HepG2 (cell line): ENCODE measurements around the gene TRPM5. TPM values are rescaled to one million over a fixed set of nuclear protein-coding genes. Genes with fewer than 3 reads are reported as not detected.
A peak's percentile ranks its signal among the peaks of the same experiment; 100 is the strongest.

Source experiments
- ATM ChIP-seq: fragments of 450-650 bp; IDR thresholded peaks from 2 replicates; pipeline ENCODE4 v1.7.1; 2017; ENCODE audit warnings: mild to moderate bottlenecking, borderline replicate concordance
- CBX2 ChIP-seq, 2 experiments: fragments of 200-600 bp in 1 of 2; sonication (generic); formaldehyde crosslinking in 1 of 2; IDR thresholded peaks; 2 replicates each; pipeline versions ENCODE4 v1.7.0 to v1.8.1; 2018 to 2022; ENCODE audit warnings: low read depth in 2 of 2, low read length in 1 of 2, mild to moderate bottlenecking in 1 of 2, missing genetic modification reagents in 1 of 2
- CHCHD3 ChIP-seq: sonication (generic); formaldehyde crosslinking; IDR thresholded peaks from 2 replicates; pipeline ENCODE4 v1.8.0; 2022; ENCODE audit warnings: mild to moderate bottlenecking, missing genetic modification reagents, moderate library complexity
- GATAD2A ChIP-seq: IDR thresholded peaks from 2 replicates; pipeline ENCODE4 v1.6.1; 2016
- GLI4 ChIP-seq: sonication (generic); formaldehyde crosslinking; IDR thresholded peaks from 2 replicates; pipeline ENCODE4 v1.5.1; 2020; ENCODE audit warnings: missing genetic modification reagents, mild to moderate bottlenecking, moderate library complexity, borderline replicate concordance
- MED13 ChIP-seq: sonication (generic); formaldehyde crosslinking; IDR thresholded peaks from 2 replicates; pipeline ENCODE4 v1.5.0; 2020; ENCODE audit warnings: missing genetic modification reagents
- MEIS1 ChIP-seq: sonication (generic); formaldehyde crosslinking; IDR thresholded peaks from 2 replicates; pipeline ENCODE4 v1.9.0; 2021; ENCODE audit warnings: mild to moderate bottlenecking, missing genetic modification reagents, moderate library complexity, borderline replicate concordance
- NAIF1 ChIP-seq: sonication (generic); formaldehyde crosslinking; IDR thresholded peaks from 2 replicates; pipeline ENCODE4 v1.5.0; 2020; ENCODE audit warnings: mild to moderate bottlenecking, missing genetic modification reagents, borderline replicate concordance
- NFKB2 ChIP-seq: sonication (generic); formaldehyde crosslinking; IDR thresholded peaks from 2 replicates; pipeline ENCODE4 v1.4.0; 2020; ENCODE audit warnings: missing genetic modification reagents, borderline replicate concordance
- PRMT3 ChIP-seq: sonication (generic); formaldehyde crosslinking; IDR thresholded peaks from 2 replicates; pipeline ENCODE4 v1.8.1; 2022; ENCODE audit warnings: low read depth, mild to moderate bottlenecking, moderate library complexity, missing genetic modification reagents, borderline replicate concordance
- SIX1 ChIP-seq: sonication (generic); formaldehyde crosslinking; IDR thresholded peaks from 2 replicates; pipeline ENCODE4 v1.4.0; 2020; ENCODE audit warnings: missing genetic modification reagents, borderline replicate concordance
- ZNF3 ChIP-seq: IDR thresholded peaks from 2 replicates; pipeline ENCODE4 v1.7.0; 2017; ENCODE audit warnings: inconsistent platforms
- ZNF337 ChIP-seq: sonication (generic); formaldehyde crosslinking; IDR thresholded peaks from 2 replicates; pipeline ENCODE4 v1.5.1; 2020; ENCODE audit warnings: missing genetic modification reagents, low read depth, mild to moderate bottlenecking, borderline replicate concordance
- ZNF781 ChIP-seq: sonication (generic); formaldehyde crosslinking; IDR thresholded peaks from 2 replicates; pipeline ENCODE4 v1.5.1; 2020; ENCODE audit warnings: borderline replicate concordance, mild to moderate bottlenecking, missing genetic modification reagents; ENCODE audit errors: not compliant biosample characterization
- polyA plus RNA-seq, 8 experiments: library from polyadenylated mRNA; depleted of rRNA in 3 of 8; stranded (reverse) in 7 of 8; unstranded in 1 of 8; fragments of >200 nt; fragmentation: Illumina TruSeq in 4 of 8; extraction: Trizol in 4 of 8; gene quantifications; 2 replicates each; pipeline versions ENCODE4 v1.2.1 to v1.2.3, GENCODE V29; 2011 to 2016; ENCODE audit warnings: low read depth in 4 of 8, missing spikeins in 1 of 8, mixed read lengths in 1 of 8; ENCODE audit not compliant: insufficient read depth in 1 of 8
- total RNA-seq, 5 experiments: library from RNA; depleted of rRNA; stranded (reverse); fragments of >200 nt; fragmentation: Illumina TruSeq; extraction: Trizol; gene quantifications; 2 replicates each; pipeline ENCODE4 v1.2.3, GENCODE V29; 2016; ENCODE audit warnings: low read depth in 1 of 5
- TF ChIP-seq, protein P1 (sequence below): sonication (generic); formaldehyde crosslinking; IDR thresholded peaks from 2 replicates; pipeline ENCODE4 v1.9.0; 2021; ENCODE audit warnings: mild to moderate bottlenecking, missing genetic modification reagents
- TF ChIP-seq, protein P2 (sequence below): sonication (generic); formaldehyde crosslinking; IDR thresholded peaks from 2 replicates; pipeline ENCODE4 v1.5.1; 2020; ENCODE audit warnings: missing genetic modification reagents, mild to moderate bottlenecking, borderline replicate concordance
- TF ChIP-seq, protein P3 (sequence below): sonication (generic); formaldehyde crosslinking; IDR thresholded peaks from 2 replicates; pipeline ENCODE4 v1.4.0; 2020; ENCODE audit warnings: missing genetic modification reagents, borderline replicate concordance

The TRPM5 gene
- total and polyA plus RNA-seq, 2 of the 13 experiments (the other 11 are each of a cell fraction or from before 2014, with no cell fraction given): 0.12 TPM; not detected in 1

DNA sequence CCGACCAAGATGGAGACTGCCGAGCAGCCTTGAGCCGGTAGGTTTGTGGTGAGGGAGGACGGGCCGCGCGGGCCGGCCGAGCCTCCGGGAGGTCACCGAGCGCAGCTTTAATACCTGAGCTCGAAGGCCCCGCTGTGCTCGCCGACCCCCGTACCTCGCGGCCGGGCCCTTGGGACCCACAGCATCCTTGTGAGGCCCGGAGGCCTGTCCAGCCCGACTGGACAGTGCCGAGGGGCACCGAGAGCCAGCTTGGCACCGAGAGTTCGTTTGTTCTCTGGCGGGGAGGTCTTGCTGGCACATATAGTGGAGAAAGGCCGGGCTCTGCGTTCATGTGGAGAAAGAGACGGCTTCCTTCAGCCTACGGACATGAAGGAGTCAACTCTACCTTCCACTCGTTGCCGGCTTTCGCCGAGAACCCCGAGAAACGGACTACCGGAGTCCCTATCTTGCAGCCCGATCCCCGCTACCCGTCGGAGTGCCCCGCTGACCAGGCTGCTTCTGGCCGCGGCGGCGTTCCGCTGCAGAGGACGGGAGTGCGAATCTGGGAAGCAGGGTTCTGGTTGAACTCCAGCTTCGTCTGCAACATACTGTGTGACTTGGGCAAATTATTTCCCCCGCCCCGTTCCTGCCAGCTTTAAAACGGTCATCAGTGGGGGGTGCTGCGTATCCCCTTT lies 43.4 kb downstream of the TRPM5 start (continued):
- TF ChIP-seq, protein P1, sequence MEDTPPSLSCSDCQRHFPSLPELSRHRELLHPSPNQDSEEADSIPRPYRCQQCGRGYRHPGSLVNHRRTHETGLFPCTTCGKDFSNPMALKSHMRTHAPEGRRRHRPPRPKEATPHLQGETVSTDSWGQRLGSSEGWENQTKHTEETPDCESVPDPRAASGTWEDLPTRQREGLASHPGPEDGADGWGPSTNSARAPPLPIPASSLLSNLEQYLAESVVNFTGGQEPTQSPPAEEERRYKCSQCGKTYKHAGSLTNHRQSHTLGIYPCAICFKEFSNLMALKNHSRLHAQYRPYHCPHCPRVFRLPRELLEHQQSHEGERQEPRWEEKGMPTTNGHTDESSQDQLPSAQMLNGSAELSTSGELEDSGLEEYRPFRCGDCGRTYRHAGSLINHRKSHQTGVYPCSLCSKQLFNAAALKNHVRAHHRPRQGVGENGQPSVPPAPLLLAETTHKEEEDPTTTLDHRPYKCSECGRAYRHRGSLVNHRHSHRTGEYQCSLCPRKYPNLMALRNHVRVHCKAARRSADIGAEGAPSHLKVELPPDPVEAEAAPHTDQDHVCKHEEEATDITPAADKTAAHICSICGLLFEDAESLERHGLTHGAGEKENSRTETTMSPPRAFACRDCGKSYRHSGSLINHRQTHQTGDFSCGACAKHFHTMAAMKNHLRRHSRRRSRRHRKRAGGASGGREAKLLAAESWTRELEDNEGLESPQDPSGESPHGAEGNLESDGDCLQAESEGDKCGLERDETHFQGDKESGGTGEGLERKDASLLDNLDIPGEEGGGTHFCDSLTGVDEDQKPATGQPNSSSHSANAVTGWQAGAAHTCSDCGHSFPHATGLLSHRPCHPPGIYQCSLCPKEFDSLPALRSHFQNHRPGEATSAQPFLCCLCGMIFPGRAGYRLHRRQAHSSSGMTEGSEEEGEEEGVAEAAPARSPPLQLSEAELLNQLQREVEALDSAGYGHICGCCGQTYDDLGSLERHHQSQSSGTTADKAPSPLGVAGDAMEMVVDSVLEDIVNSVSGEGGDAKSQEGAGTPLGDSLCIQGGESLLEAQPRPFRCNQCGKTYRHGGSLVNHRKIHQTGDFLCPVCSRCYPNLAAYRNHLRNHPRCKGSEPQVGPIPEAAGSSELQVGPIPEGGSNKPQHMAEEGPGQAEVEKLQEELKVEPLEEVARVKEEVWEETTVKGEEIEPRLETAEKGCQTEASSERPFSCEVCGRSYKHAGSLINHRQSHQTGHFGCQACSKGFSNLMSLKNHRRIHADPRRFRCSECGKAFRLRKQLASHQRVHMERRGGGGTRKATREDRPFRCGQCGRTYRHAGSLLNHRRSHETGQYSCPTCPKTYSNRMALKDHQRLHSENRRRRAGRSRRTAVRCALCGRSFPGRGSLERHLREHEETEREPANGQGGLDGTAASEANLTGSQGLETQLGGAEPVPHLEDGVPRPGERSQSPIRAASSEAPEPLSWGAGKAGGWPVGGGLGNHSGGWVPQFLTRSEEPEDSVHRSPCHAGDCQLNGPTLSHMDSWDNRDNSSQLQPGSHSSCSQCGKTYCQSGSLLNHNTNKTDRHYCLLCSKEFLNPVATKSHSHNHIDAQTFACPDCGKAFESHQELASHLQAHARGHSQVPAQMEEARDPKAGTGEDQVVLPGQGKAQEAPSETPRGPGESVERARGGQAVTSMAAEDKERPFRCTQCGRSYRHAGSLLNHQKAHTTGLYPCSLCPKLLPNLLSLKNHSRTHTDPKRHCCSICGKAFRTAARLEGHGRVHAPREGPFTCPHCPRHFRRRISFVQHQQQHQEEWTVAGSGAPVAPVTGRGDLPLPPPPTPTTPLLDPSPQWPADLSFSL (CRISPR knock-in tag): no peak
- no peak for TF ChIP-seq GATAD2A
- TF ChIP-seq ATM: no peak
- TF ChIP-seq CBX2 (IDR thresholded peaks at IDR 0.05; ENCODE audit: low read depth, low read length): no peak
- no peak for TF ChIP-seq CBX2 (CRISPR knock-in tag; IDR thresholded peaks at IDR 0.05; ENCODE audit: low read depth)
- TF ChIP-seq ZNF781: peak; percentile 6
- TF ChIP-seq, protein P2, sequence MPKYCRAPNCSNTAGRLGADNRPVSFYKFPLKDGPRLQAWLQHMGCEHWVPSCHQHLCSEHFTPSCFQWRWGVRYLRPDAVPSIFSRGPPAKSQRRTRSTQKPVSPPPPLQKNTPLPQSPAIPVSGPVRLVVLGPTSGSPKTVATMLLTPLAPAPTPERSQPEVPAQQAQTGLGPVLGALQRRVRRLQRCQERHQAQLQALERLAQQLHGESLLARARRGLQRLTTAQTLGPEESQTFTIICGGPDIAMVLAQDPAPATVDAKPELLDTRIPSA (CRISPR knock-in tag): 0 out of 2 replicates have a peak, but pooled peaks have one; percentile 54
- TF ChIP-seq CHCHD3 (CRISPR knock-in tag): no peak
- TF ChIP-seq NFKB2: peak; percentile 67; the same call in 1 of the 2 replicates
- TF ChIP-seq MED13 (CRISPR knock-in tag): peak; percentile 37; the same call in 1 of the 2 replicates
- TF ChIP-seq SIX1 (CRISPR knock-in tag): no peak
- no peak for TF ChIP-seq ZNF337
- no peak for TF ChIP-seq ZNF3 (CRISPR knock-in tag)
- TF ChIP-seq, protein P3, sequence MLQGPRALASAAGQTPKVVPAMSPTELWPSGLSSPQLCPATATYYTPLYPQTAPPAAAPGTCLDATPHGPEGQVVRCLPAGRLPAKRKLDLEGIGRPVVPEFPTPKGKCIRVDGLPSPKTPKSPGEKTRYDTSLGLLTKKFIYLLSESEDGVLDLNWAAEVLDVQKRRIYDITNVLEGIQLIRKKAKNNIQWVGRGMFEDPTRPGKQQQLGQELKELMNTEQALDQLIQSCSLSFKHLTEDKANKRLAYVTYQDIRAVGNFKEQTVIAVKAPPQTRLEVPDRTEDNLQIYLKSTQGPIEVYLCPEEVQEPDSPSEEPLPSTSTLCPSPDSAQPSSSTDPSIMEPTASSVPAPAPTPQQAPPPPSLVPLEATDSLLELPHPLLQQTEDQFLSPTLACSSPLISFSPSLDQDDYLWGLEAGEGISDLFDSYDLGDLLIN (CRISPR knock-in tag): no peak
- no peak for TF ChIP-seq MEIS1 (CRISPR knock-in tag)
- no peak for TF ChIP-seq PRMT3
- no peak for TF ChIP-seq NAIF1 (CRISPR knock-in tag)
- no peak for TF ChIP-seq GLI4 (CRISPR knock-in tag)
